NCI-H1436 (cell line): ENCODE results near the gene LRRC34.

Source experiments
- DNase-seq: peaks from one replicate; lab custom pipeline; 2025; lab: John Stamatoyannopoulos, UW

The LRRC34 gene

DNA sequence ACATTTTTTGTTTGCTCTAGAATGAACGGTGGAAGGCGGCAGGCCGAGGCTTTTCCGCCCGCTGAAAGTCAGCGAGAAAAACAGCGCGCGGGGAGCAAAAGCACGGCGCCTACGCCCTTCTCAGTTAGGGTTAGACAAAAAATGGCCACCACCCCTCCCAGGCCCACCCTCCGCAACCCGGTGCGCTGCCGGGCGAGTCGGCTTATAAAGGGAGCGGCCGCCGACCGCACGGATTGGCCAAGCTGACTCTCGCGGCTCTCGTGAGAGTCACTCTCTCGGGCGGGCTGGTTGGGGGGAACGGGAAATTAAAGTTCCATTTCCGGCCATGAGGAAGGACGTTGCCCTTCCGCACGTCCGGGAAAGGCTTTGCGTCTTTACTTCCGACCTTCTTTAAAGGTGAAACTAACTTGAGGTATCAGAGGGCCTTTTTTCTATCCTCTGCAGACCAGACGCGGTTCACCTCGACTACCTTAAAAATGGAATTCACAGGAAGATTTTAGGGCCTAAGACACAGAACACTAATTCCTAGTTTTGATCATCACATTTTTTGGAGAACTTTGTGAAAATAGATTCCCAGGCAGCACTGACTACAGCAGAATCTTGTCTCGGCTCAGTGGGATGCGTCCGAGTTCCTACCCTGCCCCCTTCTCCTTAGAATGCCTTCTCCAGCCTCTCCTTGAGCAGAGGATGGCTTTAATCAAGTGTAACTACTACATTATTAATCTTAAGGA, 47.7 kb downstream of the LRRC34 start, which contains the start of gene TERC:
TERC (minus strand) TSS at position 179 of the 731 bp plus-strand sequence.
- peak; percentile 98 for DNase-seq

DNA sequence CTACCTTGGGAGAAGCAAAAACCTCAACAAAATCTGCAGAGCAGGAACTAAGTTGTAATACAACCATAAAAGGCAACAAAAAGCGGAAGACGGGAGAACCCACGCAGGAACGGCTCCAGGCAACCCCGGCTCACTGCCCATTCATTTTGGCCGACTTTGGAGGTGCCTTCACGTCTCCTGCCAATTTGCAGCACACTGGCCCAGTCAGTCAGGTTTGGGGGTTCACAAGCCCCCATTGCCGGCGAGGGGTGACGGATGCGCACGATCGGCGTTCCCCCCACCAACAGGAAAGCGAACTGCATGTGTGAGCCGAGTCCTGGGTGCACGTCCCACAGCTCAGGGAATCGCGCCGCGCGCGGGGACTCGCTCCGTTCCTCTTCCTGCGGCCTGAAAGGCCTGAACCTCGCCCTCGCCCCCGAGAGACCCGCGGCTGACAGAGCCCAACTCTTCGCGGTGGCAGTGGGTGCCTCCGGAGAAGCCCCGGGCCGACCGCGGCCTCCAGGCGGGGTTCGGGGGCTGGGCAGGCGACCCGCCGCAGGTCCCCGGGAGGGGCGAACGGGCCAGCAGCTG, 48.3 kb downstream of the LRRC34 start:
- DNase-seq, result peak; percentile 8

DNA sequence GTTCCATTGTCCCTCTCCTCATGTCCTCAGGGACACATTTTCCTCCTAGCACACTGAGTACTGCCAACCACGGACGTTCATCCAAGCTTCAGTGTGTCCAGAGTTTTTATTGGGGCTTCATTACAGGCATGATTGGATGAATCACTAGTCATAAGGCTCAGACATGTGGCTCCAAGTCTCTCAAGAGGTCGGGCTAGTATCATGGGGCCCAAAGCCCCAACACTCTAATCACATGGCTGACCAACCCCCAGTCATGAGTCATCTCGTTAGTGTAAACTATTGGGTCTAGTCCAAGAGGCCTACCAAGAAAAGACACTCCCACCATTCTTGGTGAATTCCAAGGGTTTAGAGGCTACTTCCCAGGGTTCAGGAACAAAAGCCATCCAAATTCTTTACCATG, 52.2 kb downstream of the LRRC34 start:
- no peak for DNase-seq

DNA sequence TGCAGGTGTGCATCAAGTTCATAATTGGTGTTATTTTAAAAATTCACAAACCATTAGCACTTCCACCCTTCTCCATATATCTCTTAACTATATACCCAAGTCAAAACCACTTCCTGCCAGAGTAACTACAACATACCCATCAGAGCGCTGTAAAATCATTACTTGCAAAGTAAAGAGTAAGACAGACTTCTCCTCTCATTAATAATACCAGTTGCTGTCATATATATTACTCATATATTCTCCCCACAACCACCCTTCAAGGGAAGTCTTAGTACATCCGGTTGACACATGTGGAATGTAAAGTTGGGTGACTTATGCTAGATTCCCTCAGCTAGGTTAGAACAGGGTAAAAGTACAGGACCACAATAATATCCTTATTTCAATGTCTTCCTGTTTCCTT, 53.4 kb downstream of the LRRC34 start:
- no peak for DNase-seq

DNA sequence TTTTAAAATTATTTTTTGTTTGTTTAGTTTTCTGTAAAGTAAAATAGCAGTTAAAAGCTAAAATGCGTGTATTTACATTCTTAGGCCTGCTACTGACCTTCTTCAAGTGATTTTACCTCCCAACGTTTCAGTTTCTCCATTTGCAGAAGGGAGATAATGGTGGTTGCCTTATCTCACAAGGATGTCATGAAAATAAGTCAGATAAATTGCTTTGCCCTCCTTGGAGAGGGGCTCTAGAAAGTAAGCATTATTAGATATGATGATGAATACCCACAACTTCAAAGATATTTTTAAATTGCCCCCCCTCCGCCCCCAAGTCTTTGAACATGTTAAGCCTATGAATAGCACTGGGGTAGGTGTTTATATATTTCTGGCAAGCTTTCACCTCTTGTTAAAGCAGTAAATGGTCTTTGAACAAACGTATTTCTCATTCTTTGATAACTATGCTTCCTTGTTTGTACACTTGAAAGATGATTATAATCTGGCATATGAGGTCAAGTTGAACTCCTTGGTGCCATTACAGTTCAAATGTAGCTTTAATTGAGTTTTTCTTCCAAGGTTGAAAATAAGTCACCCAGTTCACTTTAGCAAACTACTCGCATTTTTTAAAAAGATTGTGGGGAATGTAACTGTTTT, 54.2 kb downstream of the LRRC34 start:
- DNase-seq, result no peak

DNA sequence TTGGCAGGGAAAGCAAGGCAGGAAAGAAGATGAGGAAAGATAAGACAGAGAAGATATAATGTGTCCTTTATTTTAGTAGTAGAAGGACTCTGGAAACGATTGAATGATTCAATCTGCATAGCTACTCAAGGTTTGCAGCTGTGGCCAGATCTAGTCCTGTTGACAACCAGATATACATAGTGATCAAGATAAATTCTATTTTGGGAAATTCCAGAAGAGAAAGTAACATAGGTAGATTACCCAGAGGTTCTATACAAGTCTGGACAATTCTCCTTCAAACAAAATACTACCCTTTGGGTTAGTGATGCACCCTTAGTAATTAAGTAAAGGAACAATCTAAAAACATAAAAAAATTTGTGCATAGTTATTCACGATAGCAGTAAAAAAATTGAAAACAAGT, 57.2 kb downstream of the LRRC34 start:
- no peak for DNase-seq

DNA sequence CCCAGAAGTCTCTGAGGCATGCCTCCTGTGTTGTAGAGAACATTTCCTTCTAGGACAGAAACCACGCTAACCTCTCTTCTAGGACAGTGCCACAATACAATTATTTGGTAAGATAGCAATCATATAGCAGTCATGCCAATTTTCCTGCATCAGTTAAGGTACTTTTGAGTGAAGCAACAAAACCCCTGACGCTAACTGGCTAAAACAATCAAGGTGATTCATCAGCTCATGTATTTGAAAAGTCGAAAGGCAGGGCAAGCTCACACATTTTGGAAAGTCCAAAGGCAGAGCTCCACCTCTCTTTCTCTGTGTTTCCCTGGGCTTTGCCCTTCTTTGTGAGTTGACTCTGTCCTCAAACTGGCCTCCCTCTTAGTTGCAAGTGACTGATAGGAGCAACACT, 58.0 kb downstream of the LRRC34 start:
- DNase-seq, result no peak

DNA sequence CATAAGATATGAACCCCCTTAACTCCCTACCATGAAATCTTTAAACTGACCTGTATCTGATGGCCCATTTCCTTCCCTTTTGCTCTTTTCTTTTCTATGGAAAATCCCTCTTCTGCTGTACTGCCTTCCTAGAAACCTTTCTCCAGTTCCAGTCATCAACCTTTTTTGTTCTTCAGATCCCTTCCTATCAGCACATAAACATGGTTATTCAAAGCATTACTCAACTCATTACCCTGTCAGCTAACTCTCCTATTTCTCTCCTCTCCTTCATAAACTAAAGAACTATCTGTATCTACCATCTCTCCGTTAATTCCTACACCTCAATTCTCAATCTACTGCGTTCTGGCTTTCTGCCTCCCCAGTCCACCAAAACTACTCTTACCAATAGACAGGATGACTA, 60.8 kb downstream of the LRRC34 start:
- DNase-seq, result no peak

DNA sequence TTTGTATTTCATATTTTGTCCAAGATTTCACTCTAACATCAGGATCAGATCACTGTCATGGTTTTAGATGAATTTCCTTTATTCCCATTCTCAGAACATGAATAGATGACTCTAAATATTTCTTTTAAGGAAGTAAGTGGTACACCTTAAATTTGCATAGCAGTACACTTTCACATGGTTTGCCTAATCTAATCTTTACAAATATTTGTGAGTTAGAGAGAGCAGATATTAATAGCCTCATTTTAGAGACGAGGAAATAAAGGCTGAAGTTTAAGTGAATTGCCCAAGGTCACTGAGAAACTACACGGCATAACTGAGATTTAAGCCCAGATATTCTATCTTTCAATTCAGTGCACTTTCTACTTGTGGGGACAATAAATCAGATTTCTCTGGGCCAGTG, 62.0 kb downstream of the LRRC34 start:
- DNase-seq, result no peak

DNA sequence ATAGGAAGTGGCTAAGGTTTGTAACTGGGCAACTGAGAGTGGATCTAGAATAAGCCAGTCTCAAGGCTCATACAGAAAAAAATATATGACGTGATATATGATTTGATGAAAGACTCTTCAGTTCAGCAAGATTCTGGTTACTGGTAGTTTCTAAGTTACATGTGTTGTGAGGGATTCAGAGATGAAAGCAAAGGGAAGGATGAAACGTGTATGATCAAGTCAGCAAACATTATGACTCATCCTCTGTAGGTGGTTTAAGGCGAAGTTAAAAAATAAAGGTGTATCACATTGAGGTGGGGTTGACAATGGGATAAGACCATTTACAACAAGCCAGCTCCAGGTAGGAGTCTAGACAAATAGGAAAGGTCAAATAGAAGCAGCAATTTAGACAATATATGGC, 64.0 kb downstream of the LRRC34 start:
- DNase-seq, result no peak

DNA sequence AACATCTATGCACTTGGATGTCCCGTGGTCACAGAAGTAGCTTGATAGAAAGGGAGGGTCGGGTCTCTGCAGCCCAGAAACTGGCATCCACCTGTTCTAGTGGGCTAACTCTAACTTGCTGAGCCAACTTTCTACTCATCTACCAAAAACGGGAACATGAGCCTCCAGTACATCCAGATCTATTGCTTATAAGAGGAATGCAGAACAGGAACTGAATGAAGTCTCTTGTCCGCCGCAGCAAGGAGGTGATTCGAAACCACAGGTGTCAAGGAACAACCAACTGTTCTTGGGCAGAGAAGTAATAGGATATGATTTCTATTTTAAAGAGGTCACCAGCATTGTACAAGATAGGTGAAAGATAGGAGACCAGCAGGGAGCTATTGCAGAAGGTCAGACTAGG, 65.8 kb downstream of the LRRC34 start:
- no peak for DNase-seq

DNA sequence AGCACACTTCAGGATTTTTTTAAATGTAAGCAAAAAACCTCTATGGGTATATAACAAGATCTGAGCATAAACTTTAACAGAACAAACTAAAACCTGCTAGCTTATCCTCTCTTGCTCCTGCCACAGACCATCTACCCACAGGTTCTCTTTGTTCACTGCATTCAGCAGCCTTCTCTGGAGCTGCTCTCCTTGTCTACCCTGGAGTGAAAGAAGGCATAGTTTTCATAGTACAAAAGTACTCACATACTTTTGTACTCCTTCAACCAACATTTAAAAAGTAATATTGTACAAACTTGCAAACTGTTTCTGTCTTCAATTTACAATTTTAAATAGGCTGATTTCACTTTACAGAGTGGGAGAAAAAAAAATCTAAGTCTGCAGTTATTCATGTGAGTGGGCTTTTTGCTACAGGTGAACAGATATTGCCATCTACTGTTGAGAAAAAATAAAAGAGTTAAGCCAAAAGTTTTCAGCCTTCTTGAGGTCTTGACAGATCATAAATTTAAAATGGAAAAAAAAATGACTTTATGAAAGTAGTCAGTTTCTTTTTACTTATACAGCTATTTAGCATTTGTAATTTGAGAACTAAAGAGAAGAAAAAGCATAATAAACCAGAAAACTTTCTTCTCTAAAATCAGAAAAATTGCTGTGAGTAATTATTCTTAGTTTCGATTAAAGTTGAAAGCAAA, 68.2 kb downstream of the LRRC34 start:
- DNase-seq, result peak; percentile 42
